Ascending aorta (tissue), 2 donors: ENCODE measurements around the gene HEPN1. TPM values are rescaled to one million over a fixed set of nuclear protein-coding genes. Genes with fewer than 3 reads are reported as not detected.

Experiments used
- DNase-seq, 2 donors: peaks; one replicate each; pipeline ENCODE4 v3.0.0-alpha.2; 2019; ENCODE audit warnings: low spot score in 2 of 2
- H3K27ac ChIP-seq, 2 donors: fragments of 200-600 bp; sonication (generic); one replicate each; pipeline ENCODE4 v1.5.1; 2016 to 2017; ENCODE audit warnings: mild to moderate bottlenecking in 1 of 2
- H3K27me3 ChIP-seq: fragments of 200-600 bp; sonication (generic); one replicate; pipeline ENCODE4 v1.5.1; 2017
- H3K36me3 ChIP-seq, 2 donors: fragments of 200-600 bp; sonication (generic); one replicate each; pipeline ENCODE4 v1.5.1; 2016
- H3K4me1 ChIP-seq, 2 donors: fragments of 200-600 bp; sonication (generic); one replicate each; pipeline ENCODE4 v1.5.1; 2016 to 2017; ENCODE audit warnings: mild to moderate bottlenecking in 1 of 2
- H3K4me3 ChIP-seq, 2 donors: fragments of 200-600 bp; sonication (generic); one replicate each; pipeline ENCODE4 v1.5.1; 2016 to 2017; ENCODE audit warnings: mild to moderate bottlenecking in 1 of 2
- H3K9me3 ChIP-seq, 2 donors: fragments of 200-600 bp; sonication (generic); one replicate each; pipeline ENCODE4 v1.5.1; 2016
- intact Hi-C: fragments of 100-400 bp; cut with DNase I; formaldehyde crosslinking; loops from one replicate; pipeline ENCODE4 v1.15.1; 2023
- total RNA-seq: library from RNA; depleted of rRNA; stranded (reverse); fragments of >200 nt; gene quantifications from one replicate; pipeline ENCODE4 v1.1.0, GENCODE V29; 2016
- TF ChIP-seq, protein P1 (sequence below), 3 experiments: fragments of 200-600 bp in 2 of 3; fragments of 450-650 bp in 1 of 3; sonication (generic) in 2 of 3; IDR thresholded peaks; one replicate each; pipeline ENCODE4 v1.5.1; 2016 to 2019; ENCODE audit warnings: antibody characterized with exemption in 3 of 3, mild to moderate bottlenecking in 1 of 3, moderate library complexity in 1 of 3

The HEPN1 gene
- total RNA-seq, 1 donor from 2014 or later, result not detected

GRCh38 chr11:124942466-124943253 is 23.6 kb downstream of the HEPN1 start:
- no peaks in the 10 kb centered on the region for H3K4me1 ChIP-seq
- intact Hi-C loops, result no loop called here
- H3K27ac ChIP-seq, result no peak overlapping the region
- H3K27me3 ChIP-seq, result no peaks in the 10 kb centered on the region
- DNase-seq, result no peak
- no peaks in the 10 kb centered on the region for H3K36me3 ChIP-seq
- no peak overlapping the region for H3K4me3 ChIP-seq
- no peaks in the 10 kb centered on the region for H3K9me3 ChIP-seq
- TF ChIP-seq, protein P1, sequence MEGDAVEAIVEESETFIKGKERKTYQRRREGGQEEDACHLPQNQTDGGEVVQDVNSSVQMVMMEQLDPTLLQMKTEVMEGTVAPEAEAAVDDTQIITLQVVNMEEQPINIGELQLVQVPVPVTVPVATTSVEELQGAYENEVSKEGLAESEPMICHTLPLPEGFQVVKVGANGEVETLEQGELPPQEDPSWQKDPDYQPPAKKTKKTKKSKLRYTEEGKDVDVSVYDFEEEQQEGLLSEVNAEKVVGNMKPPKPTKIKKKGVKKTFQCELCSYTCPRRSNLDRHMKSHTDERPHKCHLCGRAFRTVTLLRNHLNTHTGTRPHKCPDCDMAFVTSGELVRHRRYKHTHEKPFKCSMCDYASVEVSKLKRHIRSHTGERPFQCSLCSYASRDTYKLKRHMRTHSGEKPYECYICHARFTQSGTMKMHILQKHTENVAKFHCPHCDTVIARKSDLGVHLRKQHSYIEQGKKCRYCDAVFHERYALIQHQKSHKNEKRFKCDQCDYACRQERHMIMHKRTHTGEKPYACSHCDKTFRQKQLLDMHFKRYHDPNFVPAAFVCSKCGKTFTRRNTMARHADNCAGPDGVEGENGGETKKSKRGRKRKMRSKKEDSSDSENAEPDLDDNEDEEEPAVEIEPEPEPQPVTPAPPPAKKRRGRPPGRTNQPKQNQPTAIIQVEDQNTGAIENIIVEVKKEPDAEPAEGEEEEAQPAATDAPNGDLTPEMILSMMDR (IDR thresholded peaks at IDR 0.05), result no peak

DNA sequence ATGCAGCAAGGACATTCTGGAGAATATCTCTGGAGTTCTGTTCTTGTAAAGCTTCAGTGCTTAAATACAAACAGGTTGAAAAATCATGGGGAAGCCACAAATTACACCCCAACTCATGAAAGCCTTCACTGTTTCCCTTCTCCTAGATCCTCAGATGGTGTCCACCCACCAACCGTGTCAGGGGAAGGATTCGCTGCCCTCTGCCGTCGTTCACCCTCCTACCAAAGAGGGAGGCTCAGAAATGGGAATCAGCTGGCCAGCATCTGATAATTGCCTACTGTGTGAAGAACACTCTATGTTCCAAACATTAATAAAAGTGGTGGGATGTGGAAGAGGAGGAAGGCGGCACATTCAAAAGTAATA is 24.2 kb downstream of the HEPN1 start:
- intact Hi-C loops, result no loop called here
- H3K36me3 ChIP-seq, result no peaks in the 10 kb centered on the region
- no peaks in the 10 kb centered on the region for H3K9me3 ChIP-seq
- no peaks in the 10 kb centered on the region for H3K27me3 ChIP-seq
- TF ChIP-seq, protein P1 (IDR thresholded peaks at IDR 0.05), result no peak
- no peak for DNase-seq
- no peak overlapping the region for H3K27ac ChIP-seq
- no peaks in the 10 kb centered on the region for H3K4me1 ChIP-seq
- no peak overlapping the region for H3K4me3 ChIP-seq

- H3K9me3 ChIP-seq, result no peaks in the 10 kb centered on the region
- H3K36me3 ChIP-seq, result no peaks in the 10 kb centered on the region
- no peaks in the 10 kb centered on the region for H3K27me3 ChIP-seq
- TF ChIP-seq, protein P1 (IDR thresholded peaks at IDR 0.05), result no peak
- intact Hi-C loops, result no loop called here
- H3K4me1 ChIP-seq, result no peaks in the 10 kb centered on the region
- H3K4me3 ChIP-seq, result no peak overlapping the region
- no peak overlapping the region for H3K27ac ChIP-seq
- no peak for DNase-seq
These were observed 24.7 kb downstream of the HEPN1 start for GRCh38 chr11:124943741-124944140.

DNA sequence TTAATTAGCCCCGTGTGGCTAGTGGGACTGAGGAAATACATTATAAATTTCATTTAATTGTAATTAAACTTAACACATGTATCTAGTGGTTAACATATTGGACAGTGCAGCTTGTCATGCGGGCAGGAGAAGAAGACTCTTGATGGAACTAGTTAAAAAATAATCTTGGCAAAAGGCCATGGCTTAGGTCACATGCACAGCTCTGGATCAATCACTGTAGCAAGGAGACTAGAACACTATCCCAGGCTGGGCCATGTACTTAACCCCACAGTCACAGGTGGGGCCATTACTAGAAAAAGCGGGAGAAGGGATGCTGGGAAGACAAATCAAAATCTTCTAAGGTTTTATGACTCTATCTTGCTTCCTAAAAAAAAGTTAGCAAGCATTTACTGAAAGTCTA is 25.5 kb downstream of the HEPN1 start:
- intact Hi-C loops, result no loop called here
- no peak for DNase-seq
- H3K27me3 ChIP-seq, result no peaks in the 10 kb centered on the region
- TF ChIP-seq, protein P1 (IDR thresholded peaks at IDR 0.05), result no peak
- no peak overlapping the region for H3K4me3 ChIP-seq
- no peak overlapping the region for H3K27ac ChIP-seq
- H3K4me1 ChIP-seq, result no peaks in the 10 kb centered on the region
- H3K36me3 ChIP-seq, result no peaks in the 10 kb centered on the region
- no peaks in the 10 kb centered on the region for H3K9me3 ChIP-seq

DNA sequence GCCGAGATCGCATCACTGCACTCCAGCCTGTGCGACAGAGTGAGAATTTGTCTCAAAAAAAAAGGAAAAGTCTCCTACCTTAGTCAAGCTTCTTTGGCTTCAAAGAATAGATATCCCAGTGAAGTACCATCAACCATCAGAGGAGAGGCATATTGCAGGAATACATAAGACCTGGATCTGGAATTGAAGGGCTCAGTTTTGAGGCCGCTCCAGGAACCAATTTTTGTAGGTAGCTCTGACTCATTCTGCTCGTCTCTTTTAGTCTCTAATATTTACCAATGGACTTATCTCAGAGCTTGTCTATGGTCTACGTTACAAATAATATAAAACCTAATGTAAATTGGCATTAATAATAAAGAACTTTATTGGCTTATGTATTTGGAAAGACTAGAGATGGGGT is 26.8 kb downstream of the HEPN1 start:
- TF ChIP-seq, protein P1 (IDR thresholded peaks at IDR 0.05), result no peak
- no peak overlapping the region for H3K4me3 ChIP-seq

More for the DNA sequence above, 26.8 kb downstream of the HEPN1 start:
- DNase-seq, result no peak
- Histone ChIP-seq H3K4me1 (no peaks in the 10 kb centered on the region), H3K36me3 (no peaks in the 10 kb centered on the region), H3K27me3 (no peaks in the 10 kb centered on the region), H3K9me3 (no peaks in the 10 kb centered on the region), H3K27ac (no peak overlapping the region)
- intact Hi-C loops, result no loop called here
